Astrocyte (in vitro differentiated cells and primary cell): ENCODE data around the gene LMTK3.

ENCODE experiments used
- CTCF ChIP-seq: IDR thresholded peaks from 2 replicates; pipeline ENCODE4 v1.5.1; 2011; ENCODE audit warnings: low read depth, mild to moderate bottlenecking, inconsistent platforms, low read length, moderate library complexity; ENCODE audit not compliant: insufficient read depth
- EZH2 ChIP-seq: IDR thresholded peaks from 2 replicates; pipeline ENCODE4 v1.6.1; 2012; ENCODE audit warnings: mild to moderate bottlenecking, low read length, inconsistent platforms; ENCODE audit not compliant: insufficient read depth

DNA sequence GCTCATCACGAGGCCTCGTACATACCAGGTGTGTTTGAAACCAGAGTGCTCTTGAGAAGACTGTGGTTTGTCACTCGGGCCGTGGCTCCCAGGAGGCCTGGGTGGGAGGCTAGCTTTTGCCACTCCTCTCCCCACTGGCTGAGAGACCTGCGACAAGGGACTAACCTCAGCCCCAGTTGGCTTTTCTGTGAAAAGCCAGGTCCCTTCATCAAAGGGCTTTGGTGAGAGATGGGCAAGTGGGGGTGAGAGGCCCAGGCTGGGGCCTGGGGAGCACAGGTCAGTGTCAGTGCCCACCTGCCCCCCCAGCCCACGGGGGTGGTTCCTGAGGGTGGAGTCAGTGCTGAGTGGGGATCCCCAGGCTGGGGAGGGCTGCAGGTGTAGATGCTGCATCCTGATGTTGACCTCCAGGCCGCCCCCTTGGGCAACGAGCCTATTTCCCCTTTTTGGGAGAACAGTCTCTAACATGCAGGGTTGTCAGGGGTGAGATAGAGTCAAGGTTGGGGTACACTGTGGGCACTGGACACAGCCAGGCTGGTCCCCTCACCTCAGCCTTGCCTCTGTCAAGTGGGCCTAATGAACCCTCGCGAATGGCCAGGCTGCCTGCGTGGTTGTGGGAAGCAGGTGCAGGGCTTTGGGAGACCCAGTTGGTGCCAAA, 55.6 kb downstream of the LMTK3 start:
- TF ChIP-seq CTCF (no peak), EZH2 (no peak)
